HFFc6 (cell line): ENCODE results near the gene GATAD2A. TPM values are rescaled to one million over a fixed set of nuclear protein-coding genes. Genes with fewer than 3 reads are reported as not detected.

ENCODE experiments used
- DNase-seq: peaks from one replicate; pipeline ENCODE4 v3.0.0-alpha.2; 2018
- H3K27ac Mint-ChIP-seq: 2 replicates; pipeline ENCODE4 v1.8.0; 2020; ENCODE audit warnings: mild to moderate bottlenecking, mixed read lengths
- H3K27me3 Mint-ChIP-seq: 2 replicates; pipeline ENCODE4 v1.8.0; 2021; ENCODE audit warnings: mild to moderate bottlenecking, moderate library complexity, mixed read lengths; ENCODE audit not compliant: insufficient read depth
- H3K36me3 Mint-ChIP-seq: 2 replicates; pipeline ENCODE4 v1.8.0; 2021; ENCODE audit warnings: low read depth, mixed read lengths
- H3K4me1 Mint-ChIP-seq: 2 replicates; pipeline ENCODE4 v1.8.0; 2020; ENCODE audit warnings: low read depth, mixed read lengths
- H3K4me3 Mint-ChIP-seq: 2 replicates; pipeline ENCODE4 v1.8.0; 2020; ENCODE audit warnings: mild to moderate bottlenecking, moderate library complexity, mixed read lengths
- H3K9me3 Mint-ChIP-seq: 2 replicates; pipeline ENCODE4 v1.8.0; 2020; ENCODE audit warnings: mild to moderate bottlenecking, mixed read lengths
- CTCF ChIP-seq: fragments of 200-600 bp; sonication (generic); IDR thresholded peaks from 2 replicates; pipeline ENCODE4 v1.5.0; 2021; ENCODE audit warnings: antibody characterized with exemption, mild to moderate bottlenecking
- total RNA-seq, 6 experiments: library from RNA; stranded (reverse); fragmentation: NEBNext Ultra II Directional; extraction: Animal tissue kit (Norgen Biotek cat#: 25700); gene quantifications; 2 replicates in 1 of 6; 3 replicates in 5 of 6; pipeline ENCODE4 v1.2.3, GENCODE V29; 2021

GATAD2A gene
- total RNA-seq, 6 experiments from 2014 or later: 107 to 123 (median 112) TPM

- no peak for TF ChIP-seq CTCF
- peak overlapping the region; percentile 44 for H3K4me3 Mint-ChIP-seq
- peaks cover 44% of the 10 kb centered on the region for H3K4me1 Mint-ChIP-seq
- H3K27ac Mint-ChIP-seq: peak overlapping the region; percentile 82
- no peak for DNase-seq
- no peaks in the 10 kb centered on the region for H3K9me3 Mint-ChIP-seq
- H3K27me3 Mint-ChIP-seq: peaks cover 4% of the 10 kb centered on the region; the same call in 1 of the 2 replicates
- no peaks in the 10 kb centered on the region for H3K36me3 Mint-ChIP-seq
These were observed 5.6 kb upstream of the GATAD2A start for GRCh38 chr19:19399733-19400433.

- DNase-seq: no peak
- peaks cover 57% of the 10 kb centered on the region for H3K4me1 Mint-ChIP-seq
- H3K9me3 Mint-ChIP-seq: no peaks in the 10 kb centered on the region
- H3K27ac Mint-ChIP-seq: peak overlapping the region; percentile 98
- peak overlapping the region; percentile 21; the same call in 1 of the 2 replicates for H3K4me3 Mint-ChIP-seq
- TF ChIP-seq CTCF: no peak
- no peaks in the 10 kb centered on the region for H3K36me3 Mint-ChIP-seq
- peaks cover 4% of the 10 kb centered on the region; the same call in 1 of the 2 replicates for H3K27me3 Mint-ChIP-seq
These were observed 2.7 kb upstream of the GATAD2A start for GRCh38 chr19:19402656-19403372.

GRCh38 chr19:19403373-19403901 lies 2.0 kb upstream of the GATAD2A start:
- Mint-ChIP-seq H3K4me1 (peaks cover 63% of the 10 kb centered on the region), H3K4me3 (peak overlapping the region; percentile 21; the same call in 1 of the 2 replicates), H3K36me3 (no peaks in the 10 kb centered on the region), H3K27me3 (peaks cover 4% of the 10 kb centered on the region; the same call in 1 of the 2 replicates), H3K27ac (peak overlapping the region; percentile 98), H3K9me3 (no peaks in the 10 kb centered on the region)
- TF ChIP-seq CTCF: no peak
- DNase-seq: peak; percentile 37

- Mint-ChIP-seq H3K27ac (peak overlapping the region; percentile 97), H3K4me1 (peaks cover 76% of the 10 kb centered on the region), H3K9me3 (no peaks in the 10 kb centered on the region), H3K27me3 (peaks cover 2% of the 10 kb centered on the region), H3K36me3 (peaks cover 4% of the 10 kb centered on the region; the same call in 1 of the 2 replicates), H3K4me3 (peak overlapping the region; percentile 99)
- DNase-seq: peak; percentile 30
- no peak for TF ChIP-seq CTCF
These were observed 749 bp downstream of the GATAD2A start for GRCh38 chr19:19405971-19406877.
